Gastroesophageal sphincter (tissue), 4 donors: ENCODE measurements around the gene ETS2. TPM values are rescaled to one million over a fixed set of nuclear protein-coding genes. Genes with fewer than 3 reads are reported as not detected.

Experiments used
- ATAC-seq: fragments of 150-250 bp; one replicate; pipeline ENCODE4 v1.9.1; 2016; ENCODE audit warnings: mild to moderate bottlenecking, moderate library complexity
- H3K27ac ChIP-seq, 4 donors: fragments of 200-600 bp; sonication (generic) in 3 of 4; 1 replicate in 3 of 4; 2 replicates in 1 of 4; pipeline ENCODE4 v1.5.1; 2016 to 2019
- H3K27me3 ChIP-seq: fragments of 200-600 bp; sonication (generic); one replicate; pipeline ENCODE4 v1.5.1; 2019
- H3K36me3 ChIP-seq, 2 donors: fragments of 200-600 bp; sonication (generic); one replicate each; pipeline ENCODE4 v1.5.1; 2019; ENCODE audit warnings: control low read depth in 1 of 2
- H3K4me1 ChIP-seq, 3 donors: fragments of 200-600 bp; sonication (generic); 1 replicate in 2 of 3; 2 replicates in 1 of 3; pipeline ENCODE4 v1.5.1; 2016 to 2019; ENCODE audit warnings: control low read depth in 2 of 3
- H3K4me3 ChIP-seq, 2 donors: fragments of 200-600 bp; sonication (generic); one replicate each; pipeline ENCODE4 v1.5.1; 2019; ENCODE audit warnings: mild to moderate bottlenecking in 1 of 2, moderate library complexity in 1 of 2
- H3K9me3 ChIP-seq, 3 donors: fragments of 200-600 bp; sonication (generic); one replicate each; pipeline ENCODE4 v1.5.1; 2017 to 2019; ENCODE audit warnings: control low read depth in 2 of 3
- CTCF ChIP-seq, 4 experiments: fragments of 200-600 bp in 2 of 4; fragments of 450-650 bp in 2 of 4; sonication (generic) in 1 of 4; IDR thresholded peaks; one replicate each; pipeline ENCODE4 v1.5.1; 2017 to 2019; ENCODE audit warnings: antibody characterized with exemption in 4 of 4, mild to moderate bottlenecking in 2 of 4, moderate library complexity in 2 of 4
- EP300 ChIP-seq: sonication (generic); formaldehyde crosslinking; IDR thresholded peaks from one replicate; pipeline ENCODE4 v1.6.1; 2017; ENCODE audit warnings: antibody characterized with exemption, mild to moderate bottlenecking
- POLR2A ChIP-seq, 2 donors: fragments of 450-650 bp; IDR thresholded peaks; one replicate each; pipeline ENCODE4 v1.6.1; 2017; ENCODE audit warnings: antibody characterized with exemption in 2 of 2, mild to moderate bottlenecking in 2 of 2, moderate library complexity in 1 of 2
- POLR2AphosphoS5 ChIP-seq: sonication (generic); formaldehyde crosslinking; IDR thresholded peaks from one replicate; pipeline ENCODE4 v1.6.1; 2017; ENCODE audit warnings: antibody characterized with exemption
- WGBS, 2 donors: methylation state at CpG; one replicate each; pipeline ENCODE4 v1.1.5; 2018; ENCODE audit warnings: low coverage in 1 of 2; 5-methylcytosine and 5-hydroxymethylcytosine counted together
- total RNA-seq, 4 donors: library from RNA; depleted of rRNA; stranded (reverse); fragments of >200 nt; gene quantifications; one replicate each; pipeline ENCODE4 v1.1.0, GENCODE V29; 2016

ETS2 gene
- total RNA-seq, 4 donors from 2014 or later, result 50.9 to 169 (median 63.5) TPM

DNA sequence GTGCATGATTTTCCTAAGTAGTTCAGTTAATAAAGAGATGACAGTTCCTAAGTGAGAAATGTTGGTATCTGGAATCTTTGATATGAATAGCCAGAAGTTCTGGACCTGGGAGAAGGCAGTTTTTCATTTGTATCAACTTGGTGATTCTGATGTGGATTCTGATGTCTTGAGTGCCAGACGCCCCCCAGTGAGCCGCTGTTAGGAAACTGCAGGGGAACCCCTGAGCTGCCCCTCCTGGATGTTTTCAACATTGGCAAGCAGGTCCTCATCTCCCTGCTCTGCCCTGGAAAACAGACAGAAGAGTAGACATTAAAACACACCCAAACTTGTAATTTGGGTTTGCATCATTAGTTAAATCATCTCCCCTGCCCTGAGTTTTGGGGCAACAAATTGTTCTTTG, 7.4 kb downstream of the ETS2 start:
- TF ChIP-seq CTCF (IDR thresholded peaks at IDR 0.05), result no peak
- no peak for TF ChIP-seq POLR2A (IDR thresholded peaks at IDR 0.05)
- no peak for TF ChIP-seq POLR2AphosphoS5
- no peak for TF ChIP-seq EP300
- H3K27ac ChIP-seq, result peak overlapping the region in 3 of 4 donors; percentile 37 to 94 (median 38)
- H3K4me1 ChIP-seq, result peaks cover 2 to 79% (median 10%) of the 10 kb centered on the region in 3 donors
- H3K27me3 ChIP-seq, result no peaks in the 10 kb centered on the region
- no peak for ATAC-seq
- H3K9me3 ChIP-seq, result no peaks in the 10 kb centered on the region
- WGBS, 2 donors, result 88% methylated on average over 2 of the region's 2 CpGs; no CpG with 5 or more reads in 1 of the 2 donors
- H3K36me3 ChIP-seq, result peaks cover 0 to 79% of the 10 kb centered on the region in 2 donors
- H3K4me3 ChIP-seq, result no peak overlapping the region

- TF ChIP-seq POLR2AphosphoS5, result peak; percentile 35
- TF ChIP-seq CTCF (IDR thresholded peaks at IDR 0.05), result no peak
- Histone ChIP-seq H3K4me1 (peaks cover 2 to 79% (median 10%) of the 10 kb centered on the region in 3 donors), H3K9me3 (no peaks in the 10 kb centered on the region), H3K36me3 (peaks cover 0 to 83% of the 10 kb centered on the region in 2 donors), H3K27me3 (no peaks in the 10 kb centered on the region), H3K27ac (peak overlapping the region in 3 of 4 donors; percentile 37 to 94 (median 38)), H3K4me3 (no peak overlapping the region)
- 72 to 76% methylated on average over 6 to 8 of the region's 8 CpGs for WGBS, 2 donors
- no peak for ATAC-seq
These were observed 7.8 kb downstream of the ETS2 start for GRCh38 chr21:38813547-38813946.

GRCh38 chr21:38814126-38815059, 8.7 kb downstream of the ETS2 start:
- H3K9me3 ChIP-seq, result no peaks in the 10 kb centered on the region
- H3K27me3 ChIP-seq, result no peaks in the 10 kb centered on the region
- no peak overlapping the region for H3K4me3 ChIP-seq
- no peak for TF ChIP-seq POLR2A (IDR thresholded peaks at IDR 0.05)
- TF ChIP-seq POLR2AphosphoS5, result no peak
- peak overlapping the region in 3 of 4 donors; percentile 26 to 37 (median 32) for H3K27ac ChIP-seq
- 88 to 95% methylated on average over 6 to 7 of the region's 16 CpGs for WGBS, 2 donors
- H3K4me1 ChIP-seq, result peaks cover 2 to 75% (median 9%) of the 10 kb centered on the region in 3 donors
- ATAC-seq, result no peak
- peaks cover 0 to 91% of the 10 kb centered on the region in 2 donors for H3K36me3 ChIP-seq

GRCh38 chr21:38815060-38815405, 9.3 kb downstream of the ETS2 start:
- TF ChIP-seq EP300, result no peak
- TF ChIP-seq POLR2A (IDR thresholded peaks at IDR 0.05), result no peak
- TF ChIP-seq CTCF (IDR thresholded peaks at IDR 0.05), result no peak
- no peak for TF ChIP-seq POLR2AphosphoS5
- Histone ChIP-seq H3K27me3 (no peaks in the 10 kb centered on the region), H3K4me1 (peaks cover 2 to 75% (median 8%) of the 10 kb centered on the region in 3 donors), H3K36me3 (peaks cover 0 to 96% of the 10 kb centered on the region in 2 donors), H3K9me3 (no peaks in the 10 kb centered on the region), H3K27ac (peak overlapping the region in 2 of 4 donors; percentile 30 to 32), H3K4me3 (no peak overlapping the region)
- no peak for ATAC-seq
- WGBS, 2 donors, result 67 to 100% methylated on average over 2 of the region's 2 CpGs

- Histone ChIP-seq H3K4me3 (no peak overlapping the region), H3K27ac (peak overlapping the region in 1 of 4 donors; percentile 77), H3K9me3 (no peaks in the 10 kb centered on the region), H3K4me1 (peaks cover 2 to 75% (median 8%) of the 10 kb centered on the region in 3 donors), H3K27me3 (no peaks in the 10 kb centered on the region), H3K36me3 (peaks cover 0 to 98% of the 10 kb centered on the region in 2 donors)
- TF ChIP-seq EP300 (no peak), POLR2AphosphoS5 (no peak), CTCF (IDR thresholded peaks at IDR 0.05) (no peak), POLR2A (IDR thresholded peaks at IDR 0.05) (no peak)
- ATAC-seq, result no peak
- WGBS, 2 donors, result 79 to 88% methylated on average over 4 to 10 of the region's 10 CpGs
These were observed 10.8 kb downstream of the ETS2 start for GRCh38 chr21:38816400-38816977.
